Spleen (tissue), 11 donors: Measurements from ENCODE around the gene NAA15. TPM values are rescaled to one million over a fixed set of nuclear protein-coding genes. Genes with fewer than 3 reads are reported as not detected.

Experiments used
- DNase-seq: peaks from one replicate; pipeline ENCODE4 v3.0.0-alpha.2; 2020
- H3K27ac ChIP-seq, 8 donors: fragments of 200-600 bp; sonication (generic) in 7 of 8; 1 replicate in 4 of 8; 2 replicates in 4 of 8; pipeline versions ENCODE4 v1.5.0 to v1.8.0; 2016 to 2021; ENCODE audit warnings: inconsistent platforms in 4 of 8, mild to moderate bottlenecking in 4 of 8, moderate library complexity in 1 of 8
- H3K27me3 ChIP-seq, 7 donors: fragments of 200-600 bp; sonication (generic) in 6 of 7; replicated peaks in 1 of 7; 1 replicate in 4 of 7; 2 replicates in 3 of 7; pipeline versions ENCODE4 v1.5.0 to v1.8.0; 2016 to 2021; ENCODE audit warnings: inconsistent platforms in 3 of 7, mild to moderate bottlenecking in 1 of 7
- H3K36me3 ChIP-seq, 6 donors: fragments of 200-600 bp; sonication (generic) in 5 of 6; 1 replicate in 4 of 6; 2 replicates in 2 of 6; pipeline versions ENCODE4 v1.5.0 to v1.8.0; 2016 to 2021; ENCODE audit warnings: inconsistent platforms in 2 of 6
- H3K4me1 ChIP-seq, 6 donors: fragments of 200-600 bp; sonication (generic) in 5 of 6; 1 replicate in 3 of 6; 2 replicates in 3 of 6; pipeline versions ENCODE4 v1.5.0 to v1.8.0; 2016 to 2021; ENCODE audit warnings: inconsistent platforms in 3 of 6
- H3K4me3 ChIP-seq, 8 donors: fragments of 200-600 bp; sonication (generic) in 7 of 8; 1 replicate in 4 of 8; 2 replicates in 4 of 8; pipeline versions ENCODE4 v1.5.0 to v1.8.0; 2016 to 2021; ENCODE audit warnings: inconsistent platforms in 4 of 8, mild to moderate bottlenecking in 4 of 8, moderate library complexity in 2 of 8
- H3K9me3 ChIP-seq, 8 donors: fragments of 200-600 bp; sonication (generic) in 7 of 8; 1 replicate in 4 of 8; 2 replicates in 4 of 8; pipeline versions ENCODE4 v1.5.0 to v1.8.0; 2016 to 2021; ENCODE audit warnings: inconsistent platforms in 4 of 8
- POLR2A ChIP-seq, 3 donors: fragments of 450-650 bp; IDR thresholded peaks; one replicate each; pipeline ENCODE4 v1.5.1; 2017; ENCODE audit warnings: antibody characterized with exemption in 3 of 3, mild to moderate bottlenecking in 1 of 3
- POLR2AphosphoS5 ChIP-seq, 3 donors: sonication (generic); formaldehyde crosslinking; IDR thresholded peaks; one replicate each; pipeline ENCODE4 v1.5.1; 2017; ENCODE audit warnings: antibody characterized with exemption in 3 of 3
- WGBS, 5 donors: extraction: QIAGEN DNeasy Blood & Tissue Kit in 3 of 5; methylation state at CpG; one replicate each; pipeline versions ENCODE4 v1.1.5 to v1.1.7; 2013 to 2018; 5-methylcytosine and 5-hydroxymethylcytosine counted together
- intact Hi-C: fragments of 100-400 bp; cut with DNase I; formaldehyde crosslinking; loops from one replicate; pipeline ENCODE4 v1.15.0; 2023; ENCODE audit warnings: low total_unique reads
- polyA plus RNA-seq, 3 donors: library from polyadenylated mRNA; stranded (reverse); fragments of 200-250 nt; gene quantifications; one replicate each; pipeline ENCODE4 v1.2.1, GENCODE V29; 2013
- total RNA-seq, 7 donors: library from RNA; depleted of rRNA in 3 of 7; stranded (reverse); fragments of >200 nt in 3 of 7; fragmentation: NEBNext Ultra II Directional in 4 of 7; extraction: Animal tissue kit (Norgen Biotek cat#: 25700) in 4 of 7; gene quantifications; one replicate each; pipeline versions ENCODE4 v1.1.0 to v1.2.1, GENCODE V29; 2016 to 2021
- TF ChIP-seq, protein P1 (sequence below), 11 experiments: fragments of 200-600 bp in 7 of 11; fragments of 450-650 bp in 4 of 11; sonication (generic) in 4 of 11; IDR thresholded peaks in 8 of 11; conservative IDR thresholded peaks in 3 of 11; 1 replicate in 7 of 11; 2 replicates in 4 of 11; pipeline versions ENCODE4 v1.4.0 to v1.8.0; 2016 to 2021; ENCODE audit warnings: antibody characterized with exemption in 11 of 11, inconsistent platforms in 4 of 11, mild to moderate bottlenecking in 1 of 11
- donor health status: healthy with polysubstance abuse.
- donor health status: DM: no; HTN: no; CAD: no; lungs with moderate emphysema.
- donor health status: DM: no; HTN: no; CAD: no.
- donor health status: Bipolar disorder and iron deficiency.
- donor health status: healthy.
- donor health status: DM: no; HTN: no; CAD: no.
- donor health status: DM: yes; HTN: yes; CAD: no.

NAA15 gene
- total and polyA plus RNA-seq, 10 donors, result 5.4 to 66.7 (median 37.8) TPM

DNA sequence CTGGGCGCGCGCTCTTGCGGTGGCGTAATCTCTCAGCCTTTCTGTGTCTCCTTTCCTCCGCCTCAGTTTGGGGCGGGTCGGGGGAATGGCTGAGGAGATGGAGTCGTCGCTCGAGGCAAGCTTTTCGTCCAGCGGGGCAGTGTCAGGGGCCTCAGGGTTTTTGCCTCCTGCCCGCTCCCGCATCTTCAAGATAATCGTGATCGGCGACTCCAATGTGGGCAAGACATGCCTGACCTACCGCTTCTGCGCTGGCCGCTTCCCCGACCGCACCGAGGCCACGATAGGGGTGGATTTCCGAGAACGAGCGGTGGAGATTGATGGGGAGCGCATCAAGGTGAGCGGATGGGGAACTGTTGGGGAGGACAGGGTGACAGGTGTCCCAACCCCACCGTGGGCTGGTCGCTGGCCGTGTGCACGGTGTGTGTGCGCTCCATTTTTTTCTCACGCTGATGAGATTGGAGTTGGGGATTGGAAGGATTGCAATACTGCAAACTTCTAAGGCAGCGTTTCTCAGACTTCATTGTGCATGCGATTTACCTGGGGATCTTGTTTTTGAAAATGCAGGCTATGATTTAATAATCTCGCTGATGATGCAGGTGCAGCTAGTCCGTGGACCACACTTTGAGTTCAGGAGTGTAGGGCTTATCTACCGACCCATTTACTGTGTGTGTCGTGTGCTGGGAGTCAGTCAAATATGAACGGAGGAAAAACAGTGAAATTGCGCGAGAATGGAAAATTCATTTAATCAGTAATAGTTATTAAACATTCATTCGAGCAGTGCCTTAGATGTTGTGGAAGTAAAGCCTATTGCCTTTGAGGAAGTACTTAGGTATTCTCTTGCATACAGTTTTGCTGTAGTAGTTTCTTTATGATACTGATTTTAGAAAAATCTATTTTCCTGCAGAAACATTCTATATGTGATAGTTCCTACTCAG, 153.1 kb downstream of the NAA15 start, which contains the start of gene RAB33B:
Gene RAB33B (plus strand): TSS at position 11 of the 935 bp plus-strand sequence. CDS start 75 bp downstream, at position 86.
- peaks cover 23 to 72% (median 58%) of the 10 kb centered on the region in 6 donors for H3K4me1 ChIP-seq
- WGBS, 5 donors, result 0 to 1% (median 1%) methylated on average over 37 to 46 of the region's 46 CpGs
- peaks cover 0 to 4% (median 0%) of the 10 kb centered on the region in 6 donors for H3K36me3 ChIP-seq
- H3K9me3 ChIP-seq, result no peaks in the 10 kb centered on the region
- H3K4me3 ChIP-seq, result peak within 1 kb of the TSS; percentile 62 to 86 (median 82)
- no peaks in the 10 kb centered on the region for H3K27me3 ChIP-seq
- peak within 1 kb of the TSS; percentile 82 to 99 (median 97) for H3K27ac ChIP-seq
- no peak for DNase-seq
- intact Hi-C loops, result no loop called here
- TF ChIP-seq POLR2A (IDR thresholded peaks at IDR 0.05), result peak in 1 of 3 donors; percentile 68
- TF ChIP-seq, protein P1, sequence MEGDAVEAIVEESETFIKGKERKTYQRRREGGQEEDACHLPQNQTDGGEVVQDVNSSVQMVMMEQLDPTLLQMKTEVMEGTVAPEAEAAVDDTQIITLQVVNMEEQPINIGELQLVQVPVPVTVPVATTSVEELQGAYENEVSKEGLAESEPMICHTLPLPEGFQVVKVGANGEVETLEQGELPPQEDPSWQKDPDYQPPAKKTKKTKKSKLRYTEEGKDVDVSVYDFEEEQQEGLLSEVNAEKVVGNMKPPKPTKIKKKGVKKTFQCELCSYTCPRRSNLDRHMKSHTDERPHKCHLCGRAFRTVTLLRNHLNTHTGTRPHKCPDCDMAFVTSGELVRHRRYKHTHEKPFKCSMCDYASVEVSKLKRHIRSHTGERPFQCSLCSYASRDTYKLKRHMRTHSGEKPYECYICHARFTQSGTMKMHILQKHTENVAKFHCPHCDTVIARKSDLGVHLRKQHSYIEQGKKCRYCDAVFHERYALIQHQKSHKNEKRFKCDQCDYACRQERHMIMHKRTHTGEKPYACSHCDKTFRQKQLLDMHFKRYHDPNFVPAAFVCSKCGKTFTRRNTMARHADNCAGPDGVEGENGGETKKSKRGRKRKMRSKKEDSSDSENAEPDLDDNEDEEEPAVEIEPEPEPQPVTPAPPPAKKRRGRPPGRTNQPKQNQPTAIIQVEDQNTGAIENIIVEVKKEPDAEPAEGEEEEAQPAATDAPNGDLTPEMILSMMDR (IDR thresholded peaks at IDR 0.05 in 8 of 11, conservative IDR thresholded peaks at IDR 0.05 in 3 of 11), result no peak
- TF ChIP-seq POLR2AphosphoS5 (IDR thresholded peaks at IDR 0.05), result peak in 2 of 3 donors; percentile 72 to 91

DNA sequence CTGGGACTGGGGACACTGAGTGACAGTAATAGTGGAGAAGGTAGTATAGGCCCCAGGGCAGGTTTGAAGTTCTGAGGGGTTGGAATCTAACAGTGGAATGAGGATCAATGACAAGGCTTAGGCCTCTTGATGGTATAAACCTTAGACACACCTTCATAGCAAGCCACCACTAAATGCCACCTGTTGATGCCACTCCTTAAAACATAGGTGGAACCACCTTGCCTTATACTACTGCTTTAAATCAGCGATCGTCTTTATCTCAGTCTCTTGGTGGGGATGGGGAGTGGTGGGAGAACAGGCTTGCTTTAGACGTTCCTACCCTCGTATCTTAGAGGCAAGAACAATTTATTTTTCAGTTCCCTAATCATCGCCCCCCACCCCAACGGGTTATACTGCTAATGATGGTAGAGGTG, 153.8 kb downstream of the NAA15 start:
- Histone ChIP-seq H3K4me1 (peaks cover 23 to 80% (median 58%) of the 10 kb centered on the region in 6 donors), H3K9me3 (no peaks in the 10 kb centered on the region), H3K27ac (peak overlapping the region in 7 of 8 donors; percentile 82 to 99 (median 97)), H3K36me3 (peaks cover 0 to 4% (median 0%) of the 10 kb centered on the region in 6 donors), H3K27me3 (no peaks in the 10 kb centered on the region), H3K4me3 (peak overlapping the region in 7 of 8 donors; percentile 62 to 86 (median 81))
- intact Hi-C loops, result no loop called here
- no peak for DNase-seq
- WGBS, 5 donors, result 54 to 63% (median 55%) methylated on average over 6 of the region's 6 CpGs
- TF ChIP-seq POLR2A (IDR thresholded peaks at IDR 0.05) (no peak), POLR2AphosphoS5 (IDR thresholded peaks at IDR 0.05) (no peak)
- TF ChIP-seq, protein P1 (IDR thresholded peaks at IDR 0.05 in 8 of 11, conservative IDR thresholded peaks at IDR 0.05 in 3 of 11), result no peak

DNA sequence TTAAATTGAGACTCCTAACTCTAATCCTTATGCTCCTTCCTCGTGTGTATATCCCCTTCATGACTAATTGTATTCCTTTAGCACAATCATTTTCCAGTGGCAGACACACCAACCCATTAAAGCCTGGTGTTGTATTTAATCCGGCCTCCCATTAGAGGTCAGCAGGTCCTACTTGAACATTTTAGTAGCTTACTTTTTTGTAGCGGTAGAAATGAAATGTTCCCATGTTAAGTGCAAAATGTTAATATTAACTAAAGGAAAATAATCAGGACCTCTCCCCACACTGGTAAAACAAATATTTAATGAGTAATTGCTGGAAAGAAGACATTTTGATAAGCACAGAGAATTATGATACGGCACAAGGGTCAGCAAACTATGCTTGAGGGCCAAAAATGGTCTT, 156.0 kb downstream of the NAA15 start:
- no peak for DNase-seq
- peaks cover 23 to 82% (median 56%) of the 10 kb centered on the region in 6 donors for H3K4me1 ChIP-seq
- intact Hi-C loops, result no loop called here

More for the DNA sequence above, 156.0 kb downstream of the NAA15 start:
- Histone ChIP-seq H3K27me3 (no peaks in the 10 kb centered on the region), H3K9me3 (no peaks in the 10 kb centered on the region), H3K4me3 (no peak overlapping the region), H3K36me3 (peaks cover 0 to 10% (median 0%) of the 10 kb centered on the region in 6 donors), H3K27ac (no peak overlapping the region)
- TF ChIP-seq POLR2AphosphoS5 (IDR thresholded peaks at IDR 0.05) (no peak), POLR2A (IDR thresholded peaks at IDR 0.05) (no peak)
- TF ChIP-seq, protein P1 (IDR thresholded peaks at IDR 0.05 in 8 of 11, conservative IDR thresholded peaks at IDR 0.05 in 3 of 11), result no peak
- 83 to 93% (median 90%) methylated on average over 4 of the region's 4 CpGs for WGBS, 5 donors
